ENCODE measurements around the gene TSPOAP1. TPM values are rescaled to one million over a fixed set of nuclear protein-coding genes. Genes with fewer than 3 reads are reported as not detected.

TSPOAP1 gene, protein sequence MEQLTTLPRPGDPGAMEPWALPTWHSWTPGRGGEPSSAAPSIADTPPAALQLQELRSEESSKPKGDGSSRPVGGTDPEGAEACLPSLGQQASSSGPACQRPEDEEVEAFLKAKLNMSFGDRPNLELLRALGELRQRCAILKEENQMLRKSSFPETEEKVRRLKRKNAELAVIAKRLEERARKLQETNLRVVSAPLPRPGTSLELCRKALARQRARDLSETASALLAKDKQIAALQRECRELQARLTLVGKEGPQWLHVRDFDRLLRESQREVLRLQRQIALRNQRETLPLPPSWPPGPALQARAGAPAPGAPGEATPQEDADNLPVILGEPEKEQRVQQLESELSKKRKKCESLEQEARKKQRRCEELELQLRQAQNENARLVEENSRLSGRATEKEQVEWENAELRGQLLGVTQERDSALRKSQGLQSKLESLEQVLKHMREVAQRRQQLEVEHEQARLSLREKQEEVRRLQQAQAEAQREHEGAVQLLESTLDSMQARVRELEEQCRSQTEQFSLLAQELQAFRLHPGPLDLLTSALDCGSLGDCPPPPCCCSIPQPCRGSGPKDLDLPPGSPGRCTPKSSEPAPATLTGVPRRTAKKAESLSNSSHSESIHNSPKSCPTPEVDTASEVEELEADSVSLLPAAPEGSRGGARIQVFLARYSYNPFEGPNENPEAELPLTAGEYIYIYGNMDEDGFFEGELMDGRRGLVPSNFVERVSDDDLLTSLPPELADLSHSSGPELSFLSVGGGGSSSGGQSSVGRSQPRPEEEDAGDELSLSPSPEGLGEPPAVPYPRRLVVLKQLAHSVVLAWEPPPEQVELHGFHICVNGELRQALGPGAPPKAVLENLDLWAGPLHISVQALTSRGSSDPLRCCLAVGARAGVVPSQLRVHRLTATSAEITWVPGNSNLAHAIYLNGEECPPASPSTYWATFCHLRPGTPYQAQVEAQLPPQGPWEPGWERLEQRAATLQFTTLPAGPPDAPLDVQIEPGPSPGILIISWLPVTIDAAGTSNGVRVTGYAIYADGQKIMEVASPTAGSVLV (N-terminal part only)
- 11.4 and 23.2 TPM in 2 replicates for polyA plus RNA-seq (2014; cell fraction: cytosol; rRNA removed)
- 65.5 and 69.6 TPM in 2 replicates for polyA plus RNA-seq (2014; cell fraction: nucleus; rRNA removed)

- peak; percentile 91 for DNase-seq (ENCODE audit: low spot score)
Observed at GRCh38 chr17:58328195-58329034, at the start of gene TSPOAP1. Gene TSPOAP1, minus strand, starts transcription at chr17:58328795. Its CDS starts 875 bp downstream, at chr17:58327920.

- no peak for DNase-seq (ENCODE audit: low spot score)
Observed at GRCh38 chr17:58377661-58378060, 49.1 kb upstream of the TSPOAP1 start.

DNA sequence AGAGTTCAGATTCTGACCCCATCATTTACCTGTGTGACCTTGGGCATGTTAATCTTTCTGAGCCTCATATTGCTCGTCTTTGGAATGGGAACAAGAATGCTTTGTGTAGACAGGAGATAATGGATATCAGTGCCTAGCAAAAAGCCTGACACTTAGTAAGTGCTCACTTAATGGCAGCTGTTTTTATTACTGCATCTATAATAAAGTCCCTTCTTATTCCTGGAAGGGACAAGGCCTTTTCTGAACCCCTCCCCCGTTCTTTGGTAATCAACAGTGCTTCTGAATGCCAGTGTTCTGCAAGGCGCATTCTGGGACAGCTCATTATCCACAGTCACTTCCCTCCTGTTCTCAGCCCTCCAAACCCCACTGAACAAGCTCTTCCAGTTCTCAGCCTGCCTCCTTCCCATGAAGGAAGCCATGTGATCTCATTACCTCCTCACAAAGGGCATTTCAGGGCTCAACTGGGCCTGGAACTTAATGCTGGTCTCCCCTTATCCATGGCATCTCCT lies 48.6 kb upstream of the TSPOAP1 start:
- DNase-seq (ENCODE audit: low spot score) = no peak

DNA sequence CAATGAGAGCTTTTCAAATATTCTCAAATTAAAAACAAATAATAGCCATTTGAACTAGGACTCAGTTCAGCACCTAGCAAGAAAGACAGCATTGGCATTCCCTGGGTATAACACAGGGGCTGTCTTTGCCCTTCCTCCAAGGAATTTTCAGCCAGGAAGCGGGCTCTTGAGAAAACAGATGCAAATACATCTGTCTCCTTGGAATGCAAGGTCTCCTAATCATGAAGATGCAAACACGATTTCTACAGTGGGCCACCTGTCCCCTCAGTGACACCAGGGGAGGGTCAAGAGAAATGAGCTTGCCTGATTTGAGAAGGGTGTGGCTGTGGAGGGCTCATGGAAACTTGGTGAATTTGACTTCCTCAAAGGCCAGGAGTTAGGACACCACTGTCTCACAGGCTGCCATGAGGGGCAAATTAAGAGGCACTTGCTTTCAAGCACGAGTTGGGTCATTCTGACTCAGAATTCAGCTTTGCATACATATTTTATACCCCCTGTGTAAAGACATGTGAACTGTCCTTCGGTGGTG lies 47.9 kb upstream of the TSPOAP1 start:
- no peak for DNase-seq (ENCODE audit: low spot score)

DNA sequence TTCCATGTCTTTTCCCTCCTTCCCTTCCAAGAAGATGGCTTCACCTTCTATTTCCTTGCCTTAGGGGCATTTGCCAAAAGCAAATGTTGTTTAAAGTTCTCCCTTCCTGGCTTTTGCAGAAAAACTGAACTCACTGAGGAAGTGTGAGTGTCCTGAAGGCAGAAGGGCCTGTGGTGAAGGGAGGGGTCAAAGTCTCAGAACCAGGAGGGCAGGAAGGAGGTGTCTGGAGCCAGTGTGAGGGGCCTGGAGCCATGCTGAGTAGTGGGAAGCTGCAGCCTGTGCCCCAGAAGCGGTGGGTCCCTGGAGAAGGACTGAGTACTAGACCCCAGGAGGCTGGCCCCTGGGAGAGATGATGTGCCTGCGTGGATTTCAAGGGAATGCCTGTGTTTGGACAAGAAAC lies 47.2 kb upstream of the TSPOAP1 start:
- DNase-seq (ENCODE audit: low spot score) = no peak

DNA sequence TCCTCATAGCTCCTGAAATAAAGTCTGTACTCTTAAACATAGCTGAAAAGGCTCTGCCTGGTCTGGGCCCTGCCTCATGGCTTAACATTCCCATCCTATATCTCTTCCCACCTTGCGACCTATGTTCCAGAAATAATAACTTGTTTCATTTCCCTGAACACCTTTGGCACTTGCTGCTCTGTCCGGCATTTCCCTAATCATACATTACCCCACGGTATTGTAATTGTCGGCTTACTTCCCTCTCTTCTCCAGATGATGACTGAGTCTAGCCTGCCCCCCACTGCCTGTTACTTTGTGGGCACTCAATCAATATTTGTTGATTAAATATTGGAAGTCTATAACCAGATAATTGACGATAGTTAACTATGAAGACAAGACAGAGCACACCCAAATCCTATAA lies 46.7 kb upstream of the TSPOAP1 start:
- no peak for DNase-seq (ENCODE audit: low spot score)

GRCh38 chr17:58373923-58374322 lies 45.3 kb upstream of the TSPOAP1 start:
- no peak for DNase-seq (ENCODE audit: low spot score)

GRCh38 chr17:58373003-58373402 lies 44.4 kb upstream of the TSPOAP1 start:
- no peak for DNase-seq (ENCODE audit: low spot score)

DNA sequence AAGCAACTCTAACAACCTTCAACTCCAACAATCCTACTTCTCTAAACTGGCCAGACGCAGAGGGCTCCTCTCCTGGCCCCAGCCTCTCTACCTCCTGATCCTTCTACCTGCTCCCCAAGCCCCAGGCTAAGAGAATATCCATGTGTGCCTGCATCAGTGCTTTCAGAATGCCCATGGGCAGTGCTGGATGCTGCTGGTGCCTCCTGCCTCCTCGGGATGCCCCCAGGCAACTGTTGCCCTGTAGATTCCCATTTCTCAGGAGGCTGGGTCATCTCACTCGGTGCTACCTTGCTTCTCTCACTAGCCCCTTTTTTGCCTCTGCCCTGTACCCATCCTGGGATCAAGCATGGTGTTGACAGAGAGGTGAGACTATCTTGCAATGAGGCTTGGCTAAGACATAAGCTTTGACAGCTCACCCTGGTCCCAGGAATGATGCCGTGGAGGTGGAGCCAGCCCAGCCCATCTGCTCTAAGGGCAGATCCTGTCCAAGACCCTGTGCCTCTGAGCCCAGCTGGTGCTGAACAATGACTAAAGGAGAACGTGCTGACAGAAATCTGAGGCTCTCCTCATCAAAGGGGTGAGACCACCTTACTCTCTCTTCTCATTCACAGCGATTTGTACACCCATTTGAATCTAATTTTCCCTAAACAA lies 42.8 kb upstream of the TSPOAP1 start:
- DNase-seq (ENCODE audit: low spot score) = no peak

DNA sequence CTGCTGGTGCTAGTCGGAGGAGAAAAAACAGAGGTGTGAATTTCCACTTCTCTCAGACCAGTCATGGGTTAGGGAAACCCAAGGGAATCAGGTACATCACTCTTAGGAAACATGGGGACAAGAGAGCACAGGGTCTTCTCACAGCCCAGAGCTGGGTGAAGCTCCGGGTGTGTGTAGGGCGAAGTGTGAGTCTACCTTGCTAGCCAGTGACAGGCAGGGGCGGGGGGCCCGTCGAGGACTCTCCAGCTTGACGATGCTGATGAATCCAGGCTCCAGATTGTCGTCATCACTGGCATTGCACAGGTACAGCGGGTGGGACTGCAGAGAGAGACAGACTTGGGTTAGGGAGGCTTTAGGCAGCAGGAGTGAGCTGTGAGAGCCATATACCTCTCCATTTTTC lies 42.1 kb upstream of the TSPOAP1 start:
- DNase-seq (ENCODE audit: low spot score) = no peak

DNA sequence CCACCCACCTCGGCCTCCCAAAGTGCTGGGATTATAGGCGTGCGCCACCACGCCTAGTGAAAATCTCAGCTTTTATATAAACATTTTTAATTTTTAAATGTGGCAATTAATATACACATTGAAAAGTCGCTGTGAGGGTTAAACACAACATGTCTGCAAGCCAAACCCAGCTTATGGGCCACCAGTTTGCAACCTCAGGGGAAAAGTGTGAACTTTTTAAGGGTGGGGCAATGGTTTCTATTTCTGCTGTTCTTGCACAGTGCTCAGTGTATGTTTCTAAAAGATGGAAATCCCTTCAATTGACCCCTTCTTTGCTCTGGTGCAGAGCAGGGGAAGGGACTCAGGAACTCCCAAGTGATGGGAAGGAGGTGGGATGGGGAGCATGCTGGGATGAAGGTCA lies 41.7 kb upstream of the TSPOAP1 start:
- DNase-seq (ENCODE audit: low spot score) = no peak

DNA sequence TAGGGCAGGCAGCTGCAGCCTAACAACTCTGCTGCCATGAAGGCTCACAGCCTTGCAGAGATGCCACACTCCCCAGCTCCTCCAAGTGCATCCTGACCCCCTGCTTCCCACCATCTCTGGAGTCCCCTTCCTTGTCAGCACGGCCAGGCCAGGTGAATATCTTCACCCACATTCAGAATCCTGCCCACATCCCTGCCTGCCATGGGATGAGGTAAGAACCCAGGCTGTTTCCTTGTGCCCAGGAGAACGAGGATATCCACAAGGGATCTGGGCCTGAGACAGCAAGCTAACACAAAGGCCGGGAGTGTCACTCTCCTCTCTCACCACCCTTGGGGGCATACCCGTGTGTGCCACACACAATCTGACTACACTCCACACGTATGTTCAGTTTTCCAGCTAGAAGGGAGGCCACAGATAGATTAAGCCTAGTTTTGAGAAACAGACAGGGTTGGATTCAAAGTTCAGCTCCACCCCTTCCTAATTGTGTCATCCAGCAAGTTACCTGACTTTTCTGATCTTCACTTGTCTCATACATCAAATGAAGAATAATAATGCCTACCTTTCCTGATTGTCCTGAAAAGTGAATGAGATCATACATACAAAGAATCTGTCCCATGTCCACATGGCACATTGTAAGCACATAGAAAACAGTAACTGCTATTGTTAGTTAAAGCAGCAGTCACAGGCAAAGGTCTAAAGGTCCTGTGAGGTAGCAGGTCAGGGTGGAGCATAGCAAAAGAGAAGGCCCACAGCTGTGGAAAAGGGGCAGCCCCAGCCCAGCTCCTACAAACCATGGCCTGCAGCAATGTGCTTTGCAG lies 40.8 kb upstream of the TSPOAP1 start:
- DNase-seq (ENCODE audit: low spot score) = no peak

- no peak for DNase-seq (ENCODE audit: low spot score)
Observed at GRCh38 chr17:58368860-58369213, 40.2 kb upstream of the TSPOAP1 start.

DNA sequence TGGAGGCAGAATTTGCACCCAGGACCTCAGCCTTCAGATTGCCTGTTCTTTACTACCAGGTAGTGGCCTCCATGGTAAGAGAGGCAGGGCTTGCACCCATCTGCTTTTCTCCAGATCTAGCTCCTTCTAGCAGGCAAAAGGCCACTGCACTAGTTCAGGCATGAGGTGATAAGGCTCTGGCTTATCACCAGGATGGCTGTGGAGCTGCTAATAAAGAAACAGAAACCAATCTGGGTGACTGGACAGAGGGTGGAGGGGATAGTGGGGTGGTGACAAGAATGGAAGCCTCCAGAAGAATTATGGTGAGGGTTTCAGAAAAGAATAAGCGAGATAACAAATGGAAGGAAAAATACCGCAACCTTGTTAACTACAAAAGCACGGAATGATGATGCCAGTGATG lies 38.9 kb upstream of the TSPOAP1 start:
- no peak for DNase-seq (ENCODE audit: low spot score)

DNA sequence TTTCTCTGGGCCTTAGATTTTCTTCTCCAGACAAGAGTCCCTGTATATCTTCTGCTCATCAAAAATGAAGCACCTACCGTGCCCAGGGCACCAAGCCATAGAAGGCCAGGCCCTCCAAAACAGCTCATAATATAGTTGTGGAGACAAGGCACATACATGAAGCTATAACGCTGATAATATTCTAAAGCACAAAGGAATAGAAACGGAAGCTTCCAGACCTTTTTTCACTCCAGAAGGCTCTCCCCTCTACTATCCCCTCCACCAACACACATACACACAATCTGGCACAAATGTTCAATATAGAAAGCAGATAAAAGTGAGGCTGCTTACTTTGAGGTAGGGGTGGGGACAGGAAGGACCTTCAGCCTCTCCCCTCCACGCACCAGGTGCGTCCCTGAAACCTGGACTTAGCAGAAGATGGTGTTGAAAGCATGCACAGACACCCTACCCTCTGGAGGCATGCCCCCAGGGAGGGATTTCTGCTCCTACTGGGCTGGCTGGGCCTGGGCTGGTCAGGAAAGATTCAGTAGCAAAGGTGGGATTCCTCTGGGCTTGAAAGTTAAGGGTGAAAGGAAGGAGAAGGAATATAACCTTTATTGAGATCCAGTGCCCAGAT lies 37.5 kb upstream of the TSPOAP1 start:
- no peak for DNase-seq (ENCODE audit: low spot score)

DNA sequence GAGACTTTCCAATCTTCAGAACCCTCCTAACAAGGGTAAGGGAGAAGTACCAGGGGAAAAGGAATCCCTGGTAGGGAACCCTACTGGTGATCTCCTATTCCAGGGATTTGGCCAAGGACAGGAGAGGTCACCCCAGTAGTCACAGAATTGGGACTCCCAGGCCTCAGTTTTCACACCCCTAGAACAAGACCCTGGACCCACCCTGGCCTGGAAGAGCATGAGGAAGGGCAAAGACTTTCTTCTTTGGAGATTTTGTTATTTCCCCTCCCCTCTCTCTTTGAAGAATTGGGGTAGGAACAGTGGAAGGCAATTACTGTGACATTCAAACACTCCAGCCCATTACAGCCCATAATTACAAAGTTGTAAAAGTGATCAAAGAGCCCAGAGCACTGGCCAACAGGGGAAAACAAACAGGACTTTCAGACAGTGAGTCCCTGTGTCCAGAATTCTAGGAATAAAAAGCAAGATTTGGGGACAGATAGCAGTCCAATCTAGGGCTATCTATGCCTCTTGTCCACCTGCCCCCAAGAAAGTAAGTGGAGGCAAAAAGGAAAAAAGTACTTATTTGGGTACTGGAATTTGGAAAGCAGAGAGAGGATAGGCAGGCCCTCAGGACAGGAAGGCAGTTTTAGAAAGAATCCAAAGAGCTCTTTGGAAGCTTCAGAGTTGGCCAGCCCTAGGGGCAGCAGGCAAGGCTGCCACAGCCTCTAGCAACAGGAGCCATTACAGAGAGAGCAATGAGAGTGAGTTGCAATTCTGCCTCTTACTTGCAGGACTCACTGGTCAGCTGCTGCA lies 36.8 kb upstream of the TSPOAP1 start:
- no peak for DNase-seq (ENCODE audit: low spot score)

DNA sequence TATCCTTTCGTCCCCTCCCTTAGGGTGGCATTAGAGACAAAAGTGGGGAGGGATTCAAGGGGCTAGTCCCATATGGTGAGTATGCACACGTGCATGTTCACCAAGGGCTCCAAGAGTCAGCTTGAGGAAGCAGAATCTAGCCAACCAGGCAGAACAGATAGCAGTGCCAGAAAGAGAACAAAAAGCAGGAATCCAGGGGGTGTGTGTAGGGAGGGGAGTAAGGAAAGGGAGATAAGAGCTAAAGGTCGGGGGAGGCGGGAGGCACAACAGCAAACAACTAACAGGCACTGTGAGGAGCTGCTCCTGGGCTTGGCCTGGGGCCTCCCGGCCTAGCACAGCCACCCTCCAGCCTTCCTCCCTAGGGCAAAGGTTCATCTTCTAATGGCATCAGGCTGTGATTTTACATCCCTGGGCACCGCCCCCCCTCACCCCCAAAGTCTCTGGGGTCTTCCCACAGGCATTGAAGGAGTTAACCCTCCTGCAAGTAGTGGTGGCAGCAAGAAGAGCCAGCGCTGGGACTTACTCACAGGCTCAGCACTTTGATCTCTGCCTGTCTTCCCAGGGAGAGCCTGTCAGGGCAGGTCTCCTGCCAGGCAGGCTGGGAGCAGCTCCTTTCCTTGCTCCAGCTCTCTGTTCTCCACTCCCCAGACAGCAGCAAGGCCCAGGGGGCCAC lies 35.8 kb upstream of the TSPOAP1 start:
- DNase-seq (ENCODE audit: low spot score) = no peak

All from SK-N-DZ (cell line).